Keratinocyte (primary cell): ENCODE data around the gene VAT1. TPM values are rescaled to one million over a fixed set of nuclear protein-coding genes. Genes with fewer than 3 reads are reported as not detected.

Source experiments
- DNase-seq: peaks from one replicate; pipeline ENCODE4 v3.0.0-alpha.2; 2011; ENCODE audit warnings: low read depth, missing footprints, low spot score
- FAIRE-seq: peaks from 2 replicates; lab custom pipeline; 2011; peaks lifted over from hg19 to GRCh38; lab: Jason Lieb, UNC
- H2AFZ ChIP-seq: 2 replicates; pipeline ENCODE4 v1.6.0; 2012; ENCODE audit warnings: low read length, control low read depth, inconsistent platforms; ENCODE audit not compliant: control insufficient read depth
- H3K27ac ChIP-seq: 2 replicates; pipeline ENCODE4 v1.5.1; 2011; ENCODE audit warnings: low read length; ENCODE audit not compliant: control insufficient read depth, insufficient read depth
- H3K27me3 ChIP-seq: 3 replicates; pipeline ENCODE4 v1.6.0; 2011; ENCODE audit warnings: low read length; ENCODE audit not compliant: control insufficient read depth, insufficient read depth; ENCODE audit errors: extremely low read depth
- H3K36me3 ChIP-seq, 2 experiments: 2 replicates in 1 of 2; 3 replicates in 1 of 2; pipeline ENCODE4 v1.5.1; 2011; ENCODE audit warnings: low read length in 2 of 2, mild to moderate bottlenecking in 1 of 2; ENCODE audit not compliant: control insufficient read depth in 2 of 2, insufficient read depth in 2 of 2; ENCODE audit errors: extremely low read depth in 1 of 2
- H3K4me1 ChIP-seq: 3 replicates; pipeline ENCODE4 v1.5.1; 2011; ENCODE audit warnings: low read length; ENCODE audit not compliant: control insufficient read depth, insufficient read depth; ENCODE audit errors: extremely low read depth
- H3K4me2 ChIP-seq: 3 replicates; pipeline ENCODE4 v1.6.0; 2011; ENCODE audit warnings: low read depth, low read length; ENCODE audit not compliant: control insufficient read depth, insufficient read depth; ENCODE audit errors: extremely low read depth
- H3K4me3 ChIP-seq, 3 experiments: fragments of 200-600 bp in 1 of 3; sonication (generic) in 1 of 3; 2 replicates in 2 of 3; 3 replicates in 1 of 3; pipeline ENCODE4 v1.5.1; 2011 to 2016; ENCODE audit warnings: low read length in 3 of 3, mild to moderate bottlenecking in 3 of 3, control low read depth in 2 of 3, inconsistent platforms in 1 of 3, low read depth in 1 of 3, mixed read lengths in 1 of 3, mixed run types in 1 of 3, moderate library complexity in 1 of 3; ENCODE audit not compliant: control insufficient read depth in 2 of 3, insufficient read depth in 2 of 3; ENCODE audit errors: extremely low read depth in 1 of 3
- H3K79me2 ChIP-seq: 2 replicates; pipeline ENCODE4 v1.6.0; 2012; ENCODE audit warnings: low read length; ENCODE audit not compliant: control insufficient read depth, insufficient read depth
- H3K9ac ChIP-seq: 3 replicates; pipeline ENCODE4 v1.6.0; 2011; ENCODE audit warnings: low read length; ENCODE audit not compliant: control insufficient read depth, insufficient read depth; ENCODE audit errors: extremely low read depth
- H3K9me1 ChIP-seq: 3 replicates; pipeline ENCODE4 v1.6.0; 2011; ENCODE audit warnings: low read length; ENCODE audit not compliant: control insufficient read depth, insufficient read depth; ENCODE audit errors: extremely low read depth
- H3K9me3 ChIP-seq: 2 replicates; pipeline ENCODE4 v1.5.1; 2012; ENCODE audit warnings: low read depth, low read length; ENCODE audit not compliant: control insufficient read depth
- H4K20me1 ChIP-seq: 3 replicates; pipeline ENCODE4 v1.6.0; 2011; ENCODE audit warnings: low read length; ENCODE audit not compliant: control insufficient read depth, insufficient read depth; ENCODE audit errors: extremely low read depth
- CTCF ChIP-seq, 3 experiments: IDR thresholded peaks in 1 of 3; conservative IDR thresholded peaks in 1 of 3; optimal IDR thresholded peaks in 1 of 3; 2 replicates in 2 of 3; 3 replicates in 1 of 3; pipeline versions ENCODE3 to v1.5.1; 2011; ENCODE audit warnings: low read length in 3 of 3, mild to moderate bottlenecking in 3 of 3, moderate library complexity in 2 of 3, control low read depth in 1 of 3, inconsistent platforms in 1 of 3; ENCODE audit not compliant: insufficient read depth in 2 of 3; ENCODE audit errors: extremely low read depth in 1 of 3
- EZH2 ChIP-seq: IDR thresholded peaks from one replicate; pipeline ENCODE4 v1.6.1; 2012; ENCODE audit warnings: inconsistent platforms, mild to moderate bottlenecking, low read length, moderate library complexity
- dilution Hi-C: fragments of 300-500 bp; cut with MboI; formaldehyde crosslinking; loops from one replicate; pipeline ENCODE4 v1.7.0; 2020; ENCODE audit warnings: low sequenced_read_pairs; ENCODE audit not compliant: extremely low pct_ligation_motif_present
- polyA plus RNA-seq, 5 experiments: library from polyadenylated mRNA; depleted of rRNA in 3 of 5; stranded (reverse) in 3 of 5; stranded (forward) in 1 of 5; unstranded in 1 of 5; fragments of >200 nt; gene quantifications; 1 replicate in 1 of 5; 2 replicates in 3 of 5; 3 replicates in 1 of 5; pipeline versions ENCODE4 v1.2.1 to v1.2.3, GENCODE V29; 2011 to 2012; ENCODE audit warnings: missing spikeins in 2 of 5, low read depth in 1 of 5, low replicate concordance in 1 of 5

The VAT1 gene
- polyA plus RNA-seq, 1 donor (not counting 4 experiments of a cell fraction or from before 2014, with no cell fraction given): 151 TPM

- Histone ChIP-seq H3K4me2 (no peak overlapping the region), H3K9me3 (no peaks in the 10 kb centered on the region), H3K27me3 (no peaks in the 10 kb centered on the region), H3K4me3 (no peak overlapping the region), H3K9ac (no peak overlapping the region), H3K79me2 (peaks cover 3% of the 10 kb centered on the region), H3K36me3 (no peaks in the 10 kb centered on the region), H3K4me1 (no peaks in the 10 kb centered on the region), H3K9me1 (no peaks in the 10 kb centered on the region), H2AFZ (no peak overlapping the region), H4K20me1 (no peaks in the 10 kb centered on the region), H3K27ac (no peak overlapping the region)
- FAIRE-seq (no peak), DNase-seq (no peak)
- TF ChIP-seq EZH2 (no peak), CTCF (optimal IDR thresholded peaks at IDR 0.05 in 1 of 3, IDR thresholded peaks at IDR 0.05 in 1 of 3, conservative IDR thresholded peaks at IDR 0.05 in 1 of 3; ENCODE audit: extremely low read depth in 1 of 3, insufficient read depth in 2 of 3, low read length in 3 of 3) (no peak)
- dilution Hi-C loops: no loop called here
These were observed 53.1 kb downstream of the VAT1 start for GRCh38 chr17:42969001-42969581.

- H3K4me2 ChIP-seq: no peak overlapping the region
- H3K79me2 ChIP-seq: peaks cover 14% of the 10 kb centered on the region
- H3K9me3 ChIP-seq: no peaks in the 10 kb centered on the region
- H3K4me1 ChIP-seq: peaks cover 5% of the 10 kb centered on the region
- DNase-seq (no peak), FAIRE-seq (no peak)
- H3K27ac ChIP-seq: no peak overlapping the region
- H3K36me3 ChIP-seq: no peaks in the 10 kb centered on the region
- H3K9ac ChIP-seq: no peak overlapping the region
- no peak overlapping the region for H3K4me3 ChIP-seq
- no peaks in the 10 kb centered on the region for H4K20me1 ChIP-seq
- H3K9me1 ChIP-seq: no peaks in the 10 kb centered on the region
- no peak overlapping the region for H2AFZ ChIP-seq
- TF ChIP-seq EZH2: no peak
- TF ChIP-seq CTCF (optimal IDR thresholded peaks at IDR 0.05 in 1 of 3, IDR thresholded peaks at IDR 0.05 in 1 of 3, conservative IDR thresholded peaks at IDR 0.05 in 1 of 3; ENCODE audit: extremely low read depth in 1 of 3, insufficient read depth in 2 of 3, low read length in 3 of 3): no peak
- no peaks in the 10 kb centered on the region for H3K27me3 ChIP-seq
- dilution Hi-C loops: no loop called here
These were observed 54.3 kb downstream of the VAT1 start for GRCh38 chr17:42967925-42968324.

Other genes starting within 250 kb of the VAT1 start
- gene VPS25, start 248.9 kb downstream of the VAT1 start, polyA plus RNA-seq: 122 to 141 TPM (median 133 TPM) in 3 replicates
- gene WNK4, start 241.8 kb downstream of the VAT1 start, polyA plus RNA-seq: 0.03 to 0.10 TPM (median 0.04 TPM) in 3 replicates
- gene COA3, start 223.7 kb downstream of the VAT1 start, polyA plus RNA-seq: 83.6 to 97.8 TPM (median 92.4 TPM) in 3 replicates
- not detected in 3 replicates for gene CNTD1, start 223.5 kb downstream of the VAT1 start, polyA plus RNA-seq
- gene BECN1, start 198.1 kb downstream of the VAT1 start, polyA plus RNA-seq: 71.6 to 94.2 TPM (median 89.8 TPM) in 3 replicates
- gene PSME3, start 189.0 kb downstream of the VAT1 start, polyA plus RNA-seq: 108 to 257 TPM (median 190 TPM) in 3 replicates
- gene AOC2, start 177.8 kb downstream of the VAT1 start, polyA plus RNA-seq: 0.73 to 1.5 TPM (median 0.94 TPM) in 3 replicates
- 0.18 to 0.30 TPM (median 0.22 TPM) in 3 replicates for gene AOC3, start 171.2 kb downstream of the VAT1 start, polyA plus RNA-seq
- not detected in 3 replicates for gene G6PC1, start 121.6 kb downstream of the VAT1 start, polyA plus RNA-seq
- 38.5 to 49.3 TPM (median 45.0 TPM) in 3 replicates for gene AARSD1, start 57.9 kb downstream of the VAT1 start, polyA plus RNA-seq
- gene PTGES3L, start 42.3 kb downstream of the VAT1 start, polyA plus RNA-seq: 0.19 to 0.44 TPM (median 0.37 TPM) in 3 replicates
- 10.8 to 12.8 TPM (median 11.1 TPM) in 3 replicates for gene RUNDC1, start 41.8 kb downstream of the VAT1 start, polyA plus RNA-seq
- 4,091 to 7,614 TPM (median 7,074 TPM) in 3 replicates for gene RPL27, start 24.0 kb downstream of the VAT1 start, polyA plus RNA-seq
- gene IFI35, start 15.6 kb downstream of the VAT1 start, polyA plus RNA-seq: 22.0 to 34.8 TPM (median 27.6 TPM) in 3 replicates
- 0.12 to 0.20 TPM (median 0.15 TPM) in 3 replicates for gene RND2, start 2.8 kb upstream of the VAT1 start, polyA plus RNA-seq
- 11.1 to 17.2 TPM (median 15.8 TPM) in 3 replicates for gene BRCA1, start 103.0 kb upstream of the VAT1 start, polyA plus RNA-seq
- gene NBR1, start 148.8 kb upstream of the VAT1 start, polyA plus RNA-seq: 65.7 to 70.8 TPM (median 67.7 TPM) in 3 replicates
- gene TMEM106A, start 189.5 kb upstream of the VAT1 start, polyA plus RNA-seq: 0.93 to 1.9 TPM (median 1.1 TPM) in 3 replicates
- not detected in 3 replicates for gene CCDC200, start 206.2 kb upstream of the VAT1 start, polyA plus RNA-seq
- gene RNU2-1, start 211.6 kb upstream of the VAT1 start, polyA plus RNA-seq: not detected in 3 replicates